HG02623 (cell line): ENCODE data around the gene METTL24.
"Not testable (repeated sequence)": the region's sequence is repeated elsewhere in the genome, so short reads cannot be mapped to it uniquely, and the experiment has no call there.

Experiments
- ATAC-seq: cut with Tn5 transposase; IDR thresholded peaks from one replicate; pipeline ENCODE4 v1.9.1; 2021; ENCODE audit warnings: moderate library complexity; ENCODE audit not compliant: unreplicated experiment

The METTL24 gene

DNA sequence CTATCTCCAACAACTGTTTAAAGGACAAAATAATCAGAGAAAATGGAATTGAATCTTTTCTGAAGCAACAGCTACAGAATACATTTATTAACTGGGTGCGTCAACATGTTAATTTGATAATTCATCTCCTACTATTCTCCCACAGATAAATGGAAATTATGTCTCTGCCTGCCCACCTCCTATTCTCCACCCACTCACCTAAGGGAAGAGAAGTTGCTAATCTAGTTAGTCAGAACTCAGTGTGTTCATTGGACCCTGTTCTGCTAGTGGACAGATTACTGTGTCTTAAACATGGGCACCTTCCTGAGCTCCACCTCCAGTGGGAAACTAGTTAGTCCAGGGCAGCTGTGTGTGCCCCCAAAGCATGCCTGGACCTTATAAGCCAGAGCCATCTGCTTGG is 41.0 kb downstream of the METTL24 start:
- no peak for ATAC-seq

DNA sequence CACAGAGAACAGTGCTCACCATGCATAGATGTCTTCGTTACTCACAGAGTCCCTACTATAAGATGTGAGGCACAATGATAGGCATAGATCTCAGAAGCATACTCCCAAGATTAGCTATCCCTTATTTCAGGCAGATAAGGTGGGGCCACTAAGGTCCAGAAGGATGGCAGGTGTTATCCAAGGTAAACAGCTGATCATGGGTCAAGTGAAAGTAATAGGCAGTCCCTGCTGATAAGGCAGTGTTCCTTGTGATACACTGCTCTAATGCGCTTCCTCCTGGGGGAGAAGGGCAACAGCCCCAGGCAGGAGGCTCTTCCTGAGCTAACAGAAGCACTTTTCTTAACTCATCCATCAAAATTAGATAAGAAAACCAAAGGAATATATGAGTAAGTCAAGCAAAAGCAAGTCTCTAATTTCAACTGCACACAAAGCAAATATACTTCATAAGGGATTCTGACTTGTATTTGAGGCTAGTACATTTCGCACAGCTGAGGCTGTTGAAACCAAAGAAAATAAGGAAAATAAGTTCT is 42.2 kb downstream of the METTL24 start:
- no peak for ATAC-seq

- no peak for ATAC-seq
These were observed 42.8 kb downstream of the METTL24 start for GRCh38 chr6:110315207-110315868.

DNA sequence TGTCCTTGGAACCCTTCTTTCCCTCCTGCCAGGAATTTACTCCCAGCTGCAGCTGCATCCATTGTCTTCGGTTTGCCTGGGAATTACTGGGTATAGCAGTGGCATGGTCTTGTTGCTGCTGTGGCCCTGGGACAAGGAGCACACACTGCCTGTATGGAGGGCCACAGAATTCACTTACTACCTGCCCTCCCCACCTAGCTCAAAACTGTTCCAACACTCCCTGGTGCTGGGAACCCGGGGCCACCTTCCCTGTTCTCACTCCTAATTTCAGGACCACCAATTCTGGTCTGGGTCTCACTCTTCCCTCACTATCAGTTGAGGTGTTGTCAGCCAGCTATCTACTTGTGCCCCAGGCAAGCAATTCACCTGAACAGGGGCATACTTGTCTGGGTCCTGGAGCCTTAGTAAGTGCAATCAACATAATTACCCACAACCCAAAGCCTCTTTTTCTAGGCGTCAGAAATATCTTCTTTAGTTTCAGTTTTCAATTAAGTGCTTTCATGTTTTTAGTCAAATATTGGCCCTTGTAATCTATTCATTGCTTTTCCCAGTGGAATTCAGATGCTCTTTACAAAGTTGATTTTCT is 47.2 kb downstream of the METTL24 start:
- ATAC-seq = no peak

DNA sequence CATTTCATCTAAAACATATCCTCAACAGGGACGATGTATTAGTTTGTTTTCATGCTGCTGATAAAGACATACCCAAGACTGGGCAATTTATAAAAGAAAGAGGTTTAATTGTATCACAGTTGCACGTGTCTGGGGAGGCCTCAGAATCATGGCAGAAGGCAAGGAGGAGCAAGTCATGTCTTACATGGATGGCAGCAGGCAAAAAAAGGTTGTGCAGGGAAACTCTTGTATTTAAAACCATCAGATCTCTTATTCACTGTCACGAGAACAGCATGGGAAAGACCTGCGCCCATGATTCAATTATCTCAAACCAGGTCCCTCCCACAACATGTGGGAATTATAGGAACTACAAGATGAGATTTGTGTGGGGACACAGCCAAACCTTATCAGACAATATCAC is 48.7 kb downstream of the METTL24 start:
- not testable (repeated sequence) for ATAC-seq

- no peak for ATAC-seq
These were observed 50.8 kb downstream of the METTL24 start for GRCh38 chr6:110307368-110307767.

GRCh38 chr6:110305832-110306231 is 52.3 kb downstream of the METTL24 start:
- not testable (repeated sequence) for ATAC-seq

GRCh38 chr6:110303692-110304091 is 54.5 kb downstream of the METTL24 start:
- not testable (repeated sequence) for ATAC-seq

DNA sequence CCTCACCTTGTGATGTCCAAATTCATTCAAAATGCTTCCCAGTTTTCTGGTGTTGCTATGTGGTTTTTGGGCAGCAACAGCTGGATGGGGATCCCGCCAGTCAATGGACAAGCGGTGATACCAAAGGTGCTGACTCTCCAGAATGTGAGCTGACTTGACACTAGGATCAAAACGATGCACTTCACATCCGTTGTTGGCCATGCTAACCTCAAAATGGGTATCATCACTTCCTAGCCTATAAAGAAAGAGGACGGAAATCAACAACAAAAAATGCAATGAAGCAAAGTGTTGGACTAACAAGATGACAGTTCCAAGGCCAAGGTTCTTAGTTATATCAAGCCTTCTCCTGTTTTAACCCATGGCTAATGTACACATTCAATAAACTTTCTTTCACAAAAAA is 59.2 kb downstream of the METTL24 start:
- no peak for ATAC-seq

- ATAC-seq = no peak
These were observed 59.7 kb downstream of the METTL24 start for GRCh38 chr6:110298411-110298810.

DNA sequence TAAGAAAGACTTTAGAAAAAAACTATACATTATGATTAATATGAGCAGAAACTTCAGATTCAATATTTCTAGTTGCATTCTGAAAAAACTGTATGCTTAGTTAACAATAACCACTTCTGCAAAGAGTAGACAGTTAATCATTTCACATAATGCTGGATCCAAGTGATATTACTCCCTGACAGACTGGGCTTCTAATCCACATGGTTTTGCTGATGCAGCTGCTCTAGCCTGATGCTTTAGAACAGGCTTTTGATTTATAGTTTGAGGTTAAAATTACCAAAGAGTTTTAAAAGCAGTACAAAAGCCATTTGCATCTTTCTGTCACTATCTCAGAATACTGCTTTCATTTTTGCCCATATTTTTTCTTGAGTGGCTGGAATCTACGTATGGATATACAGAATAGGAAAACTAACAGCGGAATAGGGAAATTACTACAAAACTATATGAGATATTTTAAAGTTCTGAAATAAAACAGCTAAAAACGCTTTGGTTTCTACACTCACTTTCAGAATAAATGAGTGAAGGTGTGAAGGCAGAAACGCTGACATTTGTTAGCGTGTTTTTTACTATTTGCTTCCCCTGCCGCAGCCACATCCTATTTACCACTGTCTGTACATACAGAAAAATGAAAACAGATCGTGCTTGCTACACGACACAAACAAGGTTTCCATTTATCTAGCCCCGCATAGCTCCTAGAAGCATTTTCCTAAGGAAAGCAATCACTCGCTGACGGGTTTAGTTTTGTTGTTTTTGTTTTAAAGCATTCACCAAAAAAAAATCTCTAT is 61.7 kb downstream of the METTL24 start:
- ATAC-seq = no peak

DNA sequence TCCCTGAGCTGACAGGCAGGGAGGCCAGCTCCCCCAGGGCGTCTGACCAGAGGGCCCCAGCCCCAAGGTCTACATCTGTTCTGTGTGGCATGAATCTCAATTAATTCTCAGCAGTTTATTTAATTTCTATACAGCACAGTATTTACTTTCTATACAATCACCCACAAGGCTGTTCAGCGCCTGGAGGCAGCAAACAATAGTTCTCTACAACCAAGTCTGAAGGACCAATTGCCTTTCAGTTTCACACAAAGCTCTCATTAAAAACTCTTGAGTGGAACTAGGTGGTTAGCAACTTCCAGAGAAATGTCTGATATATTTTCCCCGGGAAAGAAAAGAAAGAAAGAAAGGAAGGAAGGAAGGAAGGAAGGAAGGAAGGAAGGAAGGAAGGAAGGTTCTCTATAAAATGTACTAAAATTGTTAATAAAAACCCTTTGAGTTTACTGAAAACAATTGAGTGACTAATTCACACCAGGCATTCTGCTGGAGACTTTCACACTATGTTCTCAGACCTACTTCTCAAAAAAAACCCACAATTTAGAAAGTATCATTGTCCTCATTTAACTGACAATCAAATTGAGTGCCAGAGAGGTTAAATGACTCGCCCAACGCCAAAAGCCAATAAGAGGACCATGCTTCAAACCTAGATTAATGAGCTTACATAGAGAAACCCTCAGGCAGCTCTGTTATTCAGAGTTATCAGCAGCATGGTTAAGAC is 62.5 kb downstream of the METTL24 start:
- no peak for ATAC-seq

- no peak for ATAC-seq
These were observed 70.4 kb downstream of the METTL24 start for GRCh38 chr6:110287462-110288341.

GRCh38 chr6:110285306-110286060 is 72.7 kb downstream of the METTL24 start:
- ATAC-seq = no peak

- no peak for ATAC-seq
These were observed 73.3 kb downstream of the METTL24 start for GRCh38 chr6:110284855-110285254.

DNA sequence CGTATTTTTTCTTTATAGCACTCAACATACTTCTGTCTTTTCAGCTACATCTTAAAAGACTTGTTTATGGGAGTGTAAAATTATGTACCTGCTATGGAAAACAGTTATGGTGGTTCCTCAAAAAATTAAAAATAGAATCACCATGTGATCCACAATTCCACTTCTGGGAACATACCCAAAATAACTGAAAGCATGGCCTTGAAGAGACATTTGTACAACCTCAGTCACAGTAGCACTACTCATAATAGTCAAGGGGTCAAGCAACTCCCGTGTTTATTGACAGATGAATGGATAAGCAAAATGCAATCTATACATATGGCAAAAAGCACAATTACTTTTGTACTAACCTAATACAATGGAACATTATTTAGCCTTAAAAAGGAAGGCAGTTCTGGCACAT is 74.5 kb downstream of the METTL24 start:
- no peak for ATAC-seq

DNA sequence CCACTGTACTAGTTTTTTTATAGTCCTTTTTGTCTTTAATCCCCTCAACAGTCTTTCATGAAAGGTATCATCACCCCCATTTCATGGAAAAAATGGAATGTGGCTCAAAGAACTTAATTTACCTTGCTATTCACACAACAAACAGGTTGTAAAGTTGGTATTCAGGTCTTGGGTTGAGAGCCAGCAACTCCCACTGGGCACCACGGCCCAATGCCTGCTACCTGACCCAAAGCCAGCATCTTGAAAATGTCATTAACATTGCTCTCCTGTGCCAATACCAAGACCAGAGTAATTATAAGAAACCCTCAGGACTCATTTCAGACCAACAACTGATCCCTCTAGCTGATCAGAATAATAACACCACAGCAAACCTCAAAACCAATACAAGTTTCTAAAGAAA is 75.7 kb downstream of the METTL24 start:
- ATAC-seq = no peak

DNA sequence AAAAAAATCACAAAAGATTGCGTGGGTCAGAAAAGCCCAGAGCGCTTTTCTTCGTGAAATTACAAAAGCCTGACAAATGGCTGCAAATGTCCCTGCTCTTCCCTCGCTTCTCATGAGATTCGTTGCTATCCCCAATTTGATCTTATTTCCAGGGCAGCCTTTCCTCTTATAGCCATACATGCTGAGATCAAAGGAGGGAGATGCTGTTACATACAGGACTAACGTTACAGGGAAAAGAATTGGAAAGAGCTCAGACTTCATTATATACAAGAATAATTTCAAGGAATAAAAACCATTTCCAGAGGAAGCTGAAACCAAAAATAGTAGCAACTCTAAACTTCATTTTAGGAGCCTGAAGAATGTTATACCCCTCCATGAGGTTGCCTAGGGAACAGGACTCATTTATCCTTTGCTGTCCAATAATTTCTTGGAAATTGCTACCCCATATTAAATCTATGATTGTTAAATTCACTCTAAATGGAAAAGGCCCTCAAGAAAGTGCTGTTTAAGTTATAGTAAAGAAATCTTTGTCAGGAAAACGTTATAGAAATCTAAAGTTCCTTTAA is 81.0 kb downstream of the METTL24 start:
- no peak for ATAC-seq

GRCh38 chr6:110272781-110273180 is 85.4 kb downstream of the METTL24 start:
- not testable (repeated sequence) for ATAC-seq
